Panc1 (cell line): ENCODE results near the gene PROX1.

Experiments
- CTCF ChIP-seq: fragments of 450-650 bp; IDR thresholded peaks from 2 replicates; pipeline ENCODE4 v1.5.1; 2017; ENCODE audit warnings: mild to moderate bottlenecking
- POLR2AphosphoS5 ChIP-seq: IDR thresholded peaks from 2 replicates; pipeline ENCODE4 v1.6.1; 2012; ENCODE audit warnings: mild to moderate bottlenecking, low read depth, low read length, moderate library complexity
- REST ChIP-seq, 2 experiments: IDR thresholded peaks; 2 replicates each; pipeline ENCODE4 v1.6.1; 2011 to 2012; ENCODE audit warnings: low read depth in 2 of 2, control low read depth in 1 of 2, low read length in 1 of 2, mild to moderate bottlenecking in 1 of 2, moderate library complexity in 1 of 2; ENCODE audit not compliant: insufficient read depth in 1 of 2

- TF ChIP-seq REST (IDR thresholded peaks at IDR 0.05; ENCODE audit: insufficient read depth in 1 of 2, low read depth in 2 of 2, low read length in 1 of 2) (no peak), POLR2AphosphoS5 (no peak), CTCF (no peak)
Measured at GRCh38 chr1:214010197-214010573, 22.4 kb downstream of the PROX1 start.
